CD4-positive, CD25-positive, alpha-beta regulatory T cell (primary cell): ENCODE results near the gene XAGE2. TPM values are rescaled to one million over a fixed set of nuclear protein-coding genes. Genes with fewer than 3 reads are reported as not detected.
"Not testable (repeated sequence)": the region's sequence is repeated elsewhere in the genome, so short reads cannot be mapped to it uniquely, and the experiment has no call there.

Source experiments
- ATAC-seq, 2 donors: fragments of 150-1000 bp; cut with Tn5 transposase; one replicate each; pipeline ENCODE4 v1.10.0; 2021; ENCODE audit warnings: low read depth in 2 of 2, moderate number of reproducible peaks in 2 of 2, moderate library complexity in 1 of 2
- DNase-seq, 3 donors: peaks; one replicate each; pipeline versions ENCODE4 v3.0.0 to v3.0.0-alpha.2; 2012 to 2022; ENCODE audit warnings: mixed read lengths in 1 of 3
- H3K27ac ChIP-seq: one replicate; pipeline ENCODE4 v1.7.0; 2013; ENCODE audit warnings: mild to moderate bottlenecking, low read length; ENCODE audit not compliant: insufficient read depth, poor library complexity, severe bottlenecking
- H3K27me3 ChIP-seq: one replicate; pipeline ENCODE4 v1.7.0; 2013; ENCODE audit warnings: low read length; ENCODE audit not compliant: control insufficient read depth, insufficient read depth
- H3K36me3 ChIP-seq: one replicate; pipeline ENCODE4 v1.7.0; 2013; ENCODE audit warnings: mild to moderate bottlenecking, low read length, moderate library complexity; ENCODE audit not compliant: control insufficient read depth, insufficient read depth
- H3K4me1 ChIP-seq: 2 replicates; pipeline ENCODE4 v1.7.0; 2013; ENCODE audit warnings: mild to moderate bottlenecking, low read length; ENCODE audit not compliant: insufficient read depth, control insufficient read depth, poor library complexity, severe bottlenecking
- H3K4me3 ChIP-seq: one replicate; pipeline ENCODE4 v1.7.0; 2013; ENCODE audit warnings: low read depth, mild to moderate bottlenecking, low read length, moderate library complexity
- H3K9me3 ChIP-seq, 2 experiments: 1 replicate in 1 of 2; 2 replicates in 1 of 2; pipeline ENCODE4 v1.7.0; 2013; ENCODE audit warnings: low read length in 2 of 2, mild to moderate bottlenecking in 1 of 2, moderate library complexity in 1 of 2; ENCODE audit not compliant: control insufficient read depth in 2 of 2
- H3K27ac Mint-ChIP-seq, 3 donors: one replicate each; pipeline ENCODE4 v1.8.0; 2020 to 2022; ENCODE audit warnings: mild to moderate bottlenecking in 3 of 3, mixed read lengths in 3 of 3, moderate library complexity in 2 of 3
- H3K27me3 Mint-ChIP-seq: one replicate; pipeline ENCODE4 v1.8.0; 2022; ENCODE audit warnings: mild to moderate bottlenecking, mixed read lengths
- H3K36me3 Mint-ChIP-seq: one replicate; pipeline ENCODE4 v1.8.0; 2020; ENCODE audit warnings: mixed read lengths
- H3K4me1 Mint-ChIP-seq, 4 donors: one replicate each; pipeline ENCODE4 v1.8.0; 2020 to 2022; ENCODE audit warnings: mixed read lengths in 4 of 4, mild to moderate bottlenecking in 1 of 4
- H3K4me3 Mint-ChIP-seq, 4 donors: one replicate each; pipeline ENCODE4 v1.8.0; 2020 to 2022; ENCODE audit warnings: mild to moderate bottlenecking in 4 of 4, mixed read lengths in 4 of 4, moderate library complexity in 3 of 4
- H3K9me3 Mint-ChIP-seq, 7 donors: one replicate each; pipeline ENCODE4 v1.8.0; 2020 to 2022; ENCODE audit warnings: mixed read lengths in 7 of 7, mild to moderate bottlenecking in 3 of 7, moderate library complexity in 2 of 7
- polyA plus RNA-seq, 4 donors: library from polyadenylated mRNA; unstranded; fragments of 300-500 nt; fragmentation: Illumina TruSeq; gene quantifications; one replicate each; pipeline ENCODE4 v1.2.3, GENCODE V29; 2021
- total RNA-seq: library from RNA; stranded (reverse); gene quantifications from one replicate; pipeline ENCODE4 v1.2.3, GENCODE V29; 2022

Gene XAGE2
- total RNA-seq, result not detected
- polyA plus RNA-seq, result not detected

DNA sequence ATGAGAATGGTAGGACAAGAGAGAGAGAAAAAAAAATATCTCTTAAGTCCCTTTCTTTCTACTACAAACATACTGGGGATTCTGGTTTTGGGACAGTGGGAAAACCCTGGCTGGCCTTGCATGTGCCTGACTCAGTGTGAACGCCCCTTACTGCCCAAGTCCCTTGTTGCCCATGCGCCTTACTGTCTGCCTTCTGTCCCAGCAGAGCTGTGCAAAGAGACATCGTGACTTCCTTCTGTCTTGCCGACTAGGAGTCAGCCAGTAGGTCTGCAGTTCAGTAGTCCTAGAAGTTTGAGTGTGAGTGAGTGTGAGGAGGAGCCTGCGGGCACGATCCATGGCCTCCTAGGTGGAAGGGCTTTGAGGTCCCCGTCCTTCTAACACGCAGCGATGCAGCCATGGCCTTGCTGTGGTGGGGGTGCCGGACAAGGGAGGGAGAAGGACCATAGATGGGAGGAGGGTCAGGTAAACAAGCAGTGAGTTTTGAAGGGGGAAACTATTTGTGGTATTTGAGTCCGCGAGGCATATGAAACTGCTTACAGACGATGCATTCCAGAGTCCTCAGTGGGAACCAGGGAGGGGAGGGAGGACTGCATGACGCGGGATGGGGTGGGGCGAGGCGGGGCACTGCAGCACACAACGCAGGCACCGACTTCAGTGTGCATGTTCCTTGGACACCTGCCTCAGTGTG is at the start of gene XAGE2:
TSS of gene XAGE2 (plus strand) at position 654 of the 688 bp plus-strand sequence. CDS start 994 bp downstream, outside the sequence.
- Histone ChIP-seq H3K4me1 (no peaks in the 10 kb centered on the region), H3K27ac (no peak within 1 kb of the TSS), H3K9me3 (no peaks in the 10 kb centered on the region), H3K36me3 (no peaks in the 10 kb centered on the region), H3K4me3 (no peak within 1 kb of the TSS), H3K27me3 (peaks cover 6% of the 10 kb centered on the region)
- ATAC-seq (no peak), DNase-seq (no peak)
- H3K9me3 Mint-ChIP-seq, result no peaks in the 10 kb centered on the region
- no peaks in the 10 kb centered on the region for H3K27me3 Mint-ChIP-seq
- no peaks in the 10 kb centered on the region for H3K36me3 Mint-ChIP-seq
- no peaks in the 10 kb centered on the region for H3K4me1 Mint-ChIP-seq
- H3K4me3 Mint-ChIP-seq, result no peak within 1 kb of the TSS
- H3K27ac Mint-ChIP-seq, result no peak within 1 kb of the TSS

DNA sequence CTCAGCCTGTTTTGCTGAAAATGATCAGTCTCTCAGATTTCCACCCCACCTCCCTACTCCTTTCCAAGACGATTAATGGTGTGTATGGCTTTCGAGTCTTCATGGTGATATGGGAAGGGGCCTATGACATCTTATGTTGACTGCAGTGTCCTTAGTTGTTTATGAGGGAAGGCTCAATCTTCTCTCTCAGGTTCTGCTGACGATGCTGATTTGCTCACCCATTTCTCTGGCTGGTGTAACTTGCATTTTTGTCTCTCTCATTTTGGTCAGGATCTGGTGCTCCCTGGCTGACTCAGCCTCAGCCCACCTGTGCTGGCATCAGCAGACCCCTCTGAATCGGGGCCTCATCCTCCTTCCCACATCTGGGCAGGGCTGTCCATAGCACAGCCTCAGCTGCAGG is 31.4 kb upstream of the XAGE2 start:
- H3K9me3 ChIP-seq, result no peaks in the 10 kb centered on the region
- DNase-seq (no peak), ATAC-seq (no peak)
- H3K36me3 ChIP-seq, result no peaks in the 10 kb centered on the region
- Mint-ChIP-seq H3K4me3 (no peak overlapping the region), H3K9me3 (peaks cover 0 to 4% (median 0%) of the 10 kb centered on the region in 7 donors), H3K27me3 (no peaks in the 10 kb centered on the region), H3K27ac (no peak overlapping the region), H3K36me3 (no peaks in the 10 kb centered on the region), H3K4me1 (no peaks in the 10 kb centered on the region)
- no peaks in the 10 kb centered on the region for H3K27me3 ChIP-seq
- H3K27ac ChIP-seq, result no peak overlapping the region
- no peak overlapping the region for H3K4me3 ChIP-seq
- H3K4me1 ChIP-seq, result no peaks in the 10 kb centered on the region

DNA sequence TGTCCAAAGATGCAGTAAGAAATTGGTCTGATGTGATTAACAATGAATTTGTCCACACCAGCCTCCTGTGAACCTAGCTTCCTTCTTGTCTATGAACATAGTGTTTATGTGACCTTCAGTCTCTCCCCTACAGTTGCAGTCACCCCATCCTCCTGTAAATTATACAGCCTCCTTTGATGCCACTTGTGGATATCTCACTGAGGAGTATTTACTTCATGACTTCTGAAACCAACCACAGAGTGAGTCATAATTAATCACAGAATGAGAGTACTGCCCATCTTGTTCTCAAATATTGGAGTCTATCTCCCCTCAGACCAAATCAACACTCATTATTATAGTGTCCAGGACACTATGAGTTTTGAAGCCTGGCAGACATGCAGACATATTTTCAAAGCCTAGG is 27.3 kb upstream of the XAGE2 start:
- Histone ChIP-seq H3K9me3 (no peaks in the 10 kb centered on the region), H3K27me3 (no peaks in the 10 kb centered on the region), H3K27ac (no peak overlapping the region), H3K36me3 (no peaks in the 10 kb centered on the region), H3K4me1 (no peaks in the 10 kb centered on the region), H3K4me3 (no peak overlapping the region)
- Mint-ChIP-seq H3K27me3 (no peaks in the 10 kb centered on the region), H3K4me3 (no peak overlapping the region), H3K4me1 (no peaks in the 10 kb centered on the region), H3K36me3 (no peaks in the 10 kb centered on the region), H3K9me3 (peaks cover 0 to 2% (median 0%) of the 10 kb centered on the region in 7 donors), H3K27ac (no peak overlapping the region)
- DNase-seq (no peak), ATAC-seq (no peak)

GRCh38 chrX:52343131-52343530 is 25.7 kb upstream of the XAGE2 start:
- not testable (repeated sequence) for H3K36me3 Mint-ChIP-seq, H3K4me3 ChIP-seq, H3K27ac Mint-ChIP-seq, H3K9me3 ChIP-seq, DNase-seq, H3K27me3 Mint-ChIP-seq, H3K4me1 ChIP-seq, H3K4me1 Mint-ChIP-seq, ATAC-seq, H3K27me3 ChIP-seq, H3K9me3 Mint-ChIP-seq, H3K27ac ChIP-seq, H3K4me3 Mint-ChIP-seq, H3K36me3 ChIP-seq

DNA sequence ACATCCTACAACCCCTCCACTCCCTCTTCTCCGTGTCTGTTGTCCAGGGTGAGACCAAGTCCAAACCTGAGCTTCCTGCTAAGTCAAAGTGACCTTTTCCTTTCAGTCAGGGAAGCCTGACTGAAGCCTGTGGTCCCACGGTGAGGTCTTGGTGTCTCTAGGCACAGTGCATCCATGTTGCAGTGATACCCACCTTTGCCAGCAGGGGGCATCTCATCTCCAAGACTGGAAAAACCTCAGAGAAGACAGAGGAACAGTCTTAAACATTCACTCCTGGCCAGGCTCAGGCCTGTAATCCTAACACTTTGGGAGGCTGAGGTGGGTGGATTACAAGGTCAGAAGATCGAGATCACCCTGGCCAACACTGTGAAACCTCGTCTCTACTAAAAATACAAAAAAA is 23.4 kb upstream of the XAGE2 start:
- not testable (repeated sequence) for ATAC-seq, H3K9me3 Mint-ChIP-seq, H3K27me3 Mint-ChIP-seq, H3K36me3 Mint-ChIP-seq, H3K27ac Mint-ChIP-seq, H3K4me3 ChIP-seq, H3K27me3 ChIP-seq, H3K4me1 Mint-ChIP-seq, H3K36me3 ChIP-seq, H3K27ac ChIP-seq, H3K4me1 ChIP-seq, H3K9me3 ChIP-seq
- peak overlapping the region in 1 of 4 donors; percentile 63 for H3K4me3 Mint-ChIP-seq
- DNase-seq, result peak in 2 of 3 donors; percentile 9 to 47

DNA sequence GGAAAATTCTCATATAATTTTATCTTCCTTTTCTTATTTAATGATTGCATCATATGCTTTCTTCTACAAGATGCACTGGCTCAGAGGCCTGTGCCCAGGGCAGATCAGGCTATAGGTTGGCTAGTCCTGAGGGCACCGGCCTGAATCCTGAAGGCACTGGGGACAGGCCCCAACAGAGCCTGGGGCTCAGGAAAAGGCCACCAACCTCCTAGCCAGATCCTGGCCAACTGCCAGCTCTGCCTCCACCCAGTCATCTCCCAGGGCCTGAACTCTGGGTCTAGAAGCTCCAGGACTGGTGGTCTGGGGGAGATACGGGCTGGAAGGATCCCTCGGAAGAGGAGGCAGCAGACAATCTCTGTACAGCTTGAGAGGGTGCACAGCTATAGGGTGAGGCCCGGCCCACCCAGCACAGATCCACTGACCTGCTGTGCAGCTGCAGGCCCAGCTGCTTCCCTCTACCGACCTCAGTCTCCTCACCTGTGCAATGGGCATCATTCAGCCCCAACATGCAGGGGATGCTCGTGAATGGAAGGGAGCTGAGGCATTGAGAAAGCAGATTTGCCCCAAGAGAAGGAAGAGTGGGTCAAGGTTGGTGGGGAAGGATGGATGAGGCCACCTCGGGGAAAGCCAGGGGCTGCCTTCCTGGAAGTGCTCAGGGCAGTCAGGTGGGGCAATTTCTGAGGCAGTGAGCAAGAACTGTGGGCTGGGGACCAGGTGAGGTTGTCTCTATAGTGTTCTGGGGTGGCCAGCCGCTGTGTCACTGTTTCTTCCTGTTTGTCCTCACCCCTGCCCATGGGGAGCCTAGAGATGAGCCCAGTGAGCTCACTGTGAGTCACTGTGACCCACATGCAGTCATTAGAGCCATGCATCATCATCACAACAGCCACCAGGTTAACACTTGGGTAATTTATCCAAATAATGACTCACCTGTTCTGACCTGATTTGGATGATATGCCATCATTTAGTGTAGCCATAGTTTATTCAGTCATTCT is 22.4 kb upstream of the XAGE2 start:
- Histone ChIP-seq H3K27me3 (no peaks in the 10 kb centered on the region), H3K4me1 (no peaks in the 10 kb centered on the region), H3K27ac (no peak overlapping the region), H3K4me3 (no peak overlapping the region), H3K36me3 (no peaks in the 10 kb centered on the region), H3K9me3 (no peaks in the 10 kb centered on the region)
- ATAC-seq (no peak), DNase-seq (no peak)
- H3K9me3 Mint-ChIP-seq, result peaks cover 0 to 2% (median 0%) of the 10 kb centered on the region in 7 donors
- no peaks in the 10 kb centered on the region for H3K36me3 Mint-ChIP-seq
- H3K4me3 Mint-ChIP-seq, result no peak overlapping the region
- H3K27me3 Mint-ChIP-seq, result no peaks in the 10 kb centered on the region
- H3K27ac Mint-ChIP-seq, result no peak overlapping the region
- no peaks in the 10 kb centered on the region for H3K4me1 Mint-ChIP-seq

DNA sequence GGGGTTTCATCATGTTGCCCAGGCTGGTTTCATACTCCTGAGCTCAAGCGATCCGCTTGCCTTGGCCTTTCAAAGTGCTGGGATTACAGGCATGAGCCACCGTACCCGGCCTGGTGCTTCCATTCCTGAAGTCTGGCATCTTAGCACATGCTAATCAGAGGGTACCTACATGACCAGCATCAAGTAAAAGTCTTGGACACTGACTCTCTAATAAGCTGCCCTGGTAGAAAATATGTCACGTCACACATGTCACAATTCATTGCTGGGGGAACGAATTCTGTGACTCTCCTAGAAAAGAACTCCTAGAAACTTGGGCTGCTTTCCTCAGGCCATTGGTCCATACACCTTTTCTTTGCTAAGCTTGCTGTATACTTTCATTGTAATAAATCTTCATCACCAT is 19.1 kb upstream of the XAGE2 start:
- no peaks in the 10 kb centered on the region for H3K9me3 ChIP-seq
- no peaks in the 10 kb centered on the region for H3K4me1 ChIP-seq
- ATAC-seq (no peak), DNase-seq (no peak)
- H3K36me3 ChIP-seq, result no peaks in the 10 kb centered on the region
- Mint-ChIP-seq H3K36me3 (no peaks in the 10 kb centered on the region), H3K27ac (no peak overlapping the region), H3K27me3 (no peaks in the 10 kb centered on the region), H3K4me3 (no peak overlapping the region), H3K4me1 (no peaks in the 10 kb centered on the region), H3K9me3 (peaks cover 0 to 2% (median 0%) of the 10 kb centered on the region in 7 donors)
- no peaks in the 10 kb centered on the region for H3K27me3 ChIP-seq
- no peak overlapping the region for H3K4me3 ChIP-seq
- no peak overlapping the region for H3K27ac ChIP-seq
